ENCODE results near the gene IFFO2. TPM values are rescaled to one million over a fixed set of nuclear protein-coding genes. Genes with fewer than 3 reads are reported as not detected.

The IFFO2 gene
- total RNA-seq, 2 donors from 2014 or later: 13.6 to 20.4 TPM

GRCh38 chr1:18947570-18947969 is 8.9 kb downstream of the IFFO2 start:
- Histone ChIP-seq H3K27me3 (replicated peaks; ENCODE audit: insufficient read depth) (no peaks in the 10 kb centered on the region), H3K4me1 (replicated peaks) (peaks cover 48% of the 10 kb centered on the region), H3K27ac (peak overlapping the region; percentile 17 to 91), H3K36me3 (no peaks in the 10 kb centered on the region), H3K9me3 (no peaks in the 10 kb centered on the region), H3K4me3 (no peak overlapping the region)
- no peak for DNase-seq (ENCODE audit: low spot score)
- TF ChIP-seq, protein P1, sequence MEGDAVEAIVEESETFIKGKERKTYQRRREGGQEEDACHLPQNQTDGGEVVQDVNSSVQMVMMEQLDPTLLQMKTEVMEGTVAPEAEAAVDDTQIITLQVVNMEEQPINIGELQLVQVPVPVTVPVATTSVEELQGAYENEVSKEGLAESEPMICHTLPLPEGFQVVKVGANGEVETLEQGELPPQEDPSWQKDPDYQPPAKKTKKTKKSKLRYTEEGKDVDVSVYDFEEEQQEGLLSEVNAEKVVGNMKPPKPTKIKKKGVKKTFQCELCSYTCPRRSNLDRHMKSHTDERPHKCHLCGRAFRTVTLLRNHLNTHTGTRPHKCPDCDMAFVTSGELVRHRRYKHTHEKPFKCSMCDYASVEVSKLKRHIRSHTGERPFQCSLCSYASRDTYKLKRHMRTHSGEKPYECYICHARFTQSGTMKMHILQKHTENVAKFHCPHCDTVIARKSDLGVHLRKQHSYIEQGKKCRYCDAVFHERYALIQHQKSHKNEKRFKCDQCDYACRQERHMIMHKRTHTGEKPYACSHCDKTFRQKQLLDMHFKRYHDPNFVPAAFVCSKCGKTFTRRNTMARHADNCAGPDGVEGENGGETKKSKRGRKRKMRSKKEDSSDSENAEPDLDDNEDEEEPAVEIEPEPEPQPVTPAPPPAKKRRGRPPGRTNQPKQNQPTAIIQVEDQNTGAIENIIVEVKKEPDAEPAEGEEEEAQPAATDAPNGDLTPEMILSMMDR (IDR thresholded peaks at IDR 0.05): no peak
- no peak for TF ChIP-seq POLR2AphosphoS5 (IDR thresholded peaks at IDR 0.05)
- TF ChIP-seq POLR2A (IDR thresholded peaks at IDR 0.05): no peak
- WGBS: 88% methylated on average over 9 of the region's 9 CpGs
- intact Hi-C loops (cut with DNase I): no loop called here

DNA sequence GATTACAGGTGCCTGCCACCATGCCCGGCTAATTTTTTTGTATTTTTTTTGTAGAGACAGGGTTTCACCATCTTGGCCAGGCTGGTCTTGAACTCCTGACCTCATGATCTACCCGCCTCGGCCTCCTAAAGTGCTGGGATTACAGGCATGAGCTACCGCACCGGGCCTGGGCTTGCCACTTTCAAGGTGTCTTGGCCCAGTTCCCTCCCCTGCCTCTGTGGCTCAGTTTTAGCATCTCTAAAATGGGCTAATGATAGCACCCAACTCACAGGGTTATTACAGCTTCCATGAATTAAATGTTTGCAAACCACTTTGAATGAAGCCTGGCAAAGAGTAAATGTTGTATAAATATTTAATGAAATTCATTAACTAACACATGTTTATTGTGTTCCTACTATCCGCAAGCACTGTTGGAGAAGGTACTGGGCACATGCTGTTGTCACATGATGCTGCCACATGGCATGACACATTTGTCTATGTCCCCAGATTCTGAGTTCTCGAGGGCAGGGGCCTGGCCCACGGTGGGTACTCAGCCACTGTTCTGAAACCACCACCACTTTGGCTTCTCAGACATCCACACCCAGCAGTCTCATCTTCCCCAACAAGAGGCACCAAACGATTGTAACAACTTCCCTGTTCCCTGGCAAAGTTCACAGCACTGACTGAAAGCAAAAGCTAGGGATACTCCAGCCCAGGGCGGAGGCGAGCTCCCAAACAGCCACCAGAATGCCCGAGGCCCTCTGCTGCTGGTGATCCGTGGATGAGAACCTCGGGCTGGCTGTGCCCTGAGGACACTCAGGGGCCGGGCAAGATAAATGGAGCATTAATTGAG is 9.7 kb downstream of the IFFO2 start:
- H3K27me3 ChIP-seq (replicated peaks; ENCODE audit: insufficient read depth): no peaks in the 10 kb centered on the region
- DNase-seq (ENCODE audit: low spot score): no peak
- peaks cover 52% of the 10 kb centered on the region for H3K4me1 ChIP-seq (replicated peaks)
- TF ChIP-seq POLR2AphosphoS5 (IDR thresholded peaks at IDR 0.05) (no peak), POLR2A (IDR thresholded peaks at IDR 0.05) (no peak)
- TF ChIP-seq, protein P1 (IDR thresholded peaks at IDR 0.05): no peak
- 69% methylated on average over 15 of the region's 15 CpGs for WGBS
- peak overlapping the region; percentile 17 to 91 for H3K27ac ChIP-seq
- H3K4me3 ChIP-seq: no peak overlapping the region
- no peaks in the 10 kb centered on the region for H3K9me3 ChIP-seq
- intact Hi-C loops (cut with DNase I): no loop called here
- no peaks in the 10 kb centered on the region for H3K36me3 ChIP-seq

DNA sequence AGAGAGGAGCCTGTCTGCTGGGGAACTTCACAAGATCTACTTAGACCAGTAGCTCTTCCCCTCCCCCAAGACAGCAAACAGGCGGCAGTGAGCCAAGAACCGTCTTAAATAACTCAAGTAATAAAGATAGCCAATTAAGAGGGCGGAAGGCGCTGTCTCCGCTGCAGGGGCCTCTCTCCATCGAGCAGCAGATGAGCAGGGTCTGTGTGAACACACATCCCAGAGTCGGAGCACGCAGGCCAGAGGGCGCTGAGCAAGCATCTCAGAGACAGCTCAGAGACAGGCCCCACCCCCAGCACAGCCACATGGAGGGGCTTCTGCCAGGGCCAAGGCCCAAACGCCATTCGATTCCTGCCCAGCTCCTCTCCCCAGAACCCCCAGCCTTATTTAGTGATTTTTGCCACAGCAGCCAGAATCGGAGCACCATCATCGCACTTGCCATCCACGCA is 11.1 kb downstream of the IFFO2 start:
- no peak overlapping the region for H3K4me3 ChIP-seq
- WGBS: 22% methylated on average over 13 of the region's 14 CpGs
- no peaks in the 10 kb centered on the region for H3K36me3 ChIP-seq
- TF ChIP-seq POLR2AphosphoS5 (IDR thresholded peaks at IDR 0.05) (peak; percentile 31), POLR2A (IDR thresholded peaks at IDR 0.05) (no peak)
- no peaks in the 10 kb centered on the region for H3K27me3 ChIP-seq (replicated peaks; ENCODE audit: insufficient read depth)
- H3K9me3 ChIP-seq: no peaks in the 10 kb centered on the region
- DNase-seq (ENCODE audit: low spot score): peak; percentile 63
- peaks cover 59% of the 10 kb centered on the region for H3K4me1 ChIP-seq (replicated peaks)
- intact Hi-C loops (cut with DNase I): no loop called here
- peak overlapping the region; percentile 44 to 74 for H3K27ac ChIP-seq

DNA sequence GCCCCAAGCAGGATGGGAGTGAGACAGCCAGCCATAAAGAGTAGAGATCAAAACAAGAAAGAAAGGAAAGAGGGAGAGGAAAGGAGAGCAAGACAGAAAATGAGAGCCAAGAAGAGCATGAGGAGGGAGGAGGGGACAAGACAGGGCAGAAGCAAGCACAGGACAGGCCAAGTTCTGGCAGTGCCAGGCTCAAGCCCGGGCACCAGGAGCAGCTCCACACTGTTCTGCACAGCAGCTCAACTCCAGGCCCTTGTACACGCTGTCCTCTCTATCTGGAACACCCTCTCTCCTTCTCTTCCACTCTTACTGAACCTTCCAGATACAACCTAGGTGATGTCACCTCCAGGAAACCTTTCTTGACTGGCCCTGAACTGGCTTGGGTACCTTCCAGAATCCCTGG is 11.7 kb downstream of the IFFO2 start:
- TF ChIP-seq, protein P1 (IDR thresholded peaks at IDR 0.05): no peak
- TF ChIP-seq POLR2A (IDR thresholded peaks at IDR 0.05): peak; percentile 13
- TF ChIP-seq POLR2AphosphoS5 (IDR thresholded peaks at IDR 0.05): peak; percentile 14
- no peak for DNase-seq (ENCODE audit: low spot score)
- Histone ChIP-seq H3K27me3 (replicated peaks; ENCODE audit: insufficient read depth) (no peaks in the 10 kb centered on the region), H3K9me3 (no peaks in the 10 kb centered on the region), H3K4me1 (replicated peaks) (peaks cover 58% of the 10 kb centered on the region), H3K27ac (peak overlapping the region; percentile 44 to 74), H3K36me3 (no peaks in the 10 kb centered on the region), H3K4me3 (no peak overlapping the region)
- intact Hi-C loops (cut with DNase I): no loop called here
- WGBS: 14% methylated on average over 2 of the region's 2 CpGs

DNA sequence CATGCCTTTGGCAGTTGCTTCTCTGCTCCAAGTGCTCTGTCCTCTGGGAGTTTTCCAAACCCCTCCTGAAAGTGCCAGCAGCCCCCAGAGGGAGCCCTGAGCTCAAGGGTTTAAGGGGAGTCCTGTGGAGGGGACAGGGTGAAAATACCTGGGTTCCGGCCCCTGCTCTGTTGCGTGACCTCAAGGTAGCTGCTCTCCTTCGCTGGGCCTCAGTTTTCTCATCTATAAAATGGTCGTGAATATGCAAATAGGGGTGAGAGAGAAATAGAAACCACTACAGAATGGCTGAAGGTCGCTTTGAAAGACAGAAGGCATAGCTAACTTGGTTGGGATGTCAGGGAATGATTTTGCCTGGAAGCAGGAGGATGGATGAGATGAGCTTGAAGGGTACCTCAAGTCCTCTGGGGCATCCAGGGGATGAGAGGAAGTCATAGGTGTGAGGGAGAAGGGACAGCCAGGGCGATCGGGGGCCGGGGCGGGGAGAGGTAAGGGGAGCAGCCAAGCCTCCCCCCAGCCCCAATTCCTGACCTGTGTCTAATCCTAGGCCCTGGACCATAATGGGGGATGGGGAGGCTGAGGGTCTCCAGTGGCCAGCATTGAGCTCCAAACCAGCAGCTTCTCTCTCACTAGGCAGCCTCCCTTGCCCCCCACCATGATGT is 12.4 kb downstream of the IFFO2 start:
- Histone ChIP-seq H3K4me3 (no peak overlapping the region), H3K27ac (peak overlapping the region; percentile 44 to 74), H3K27me3 (replicated peaks; ENCODE audit: insufficient read depth) (no peaks in the 10 kb centered on the region), H3K9me3 (no peaks in the 10 kb centered on the region), H3K4me1 (replicated peaks) (peaks cover 53% of the 10 kb centered on the region), H3K36me3 (no peaks in the 10 kb centered on the region)
- DNase-seq (ENCODE audit: low spot score): no peak
- intact Hi-C loops (cut with DNase I): no loop called here
- TF ChIP-seq POLR2A (IDR thresholded peaks at IDR 0.05) (no peak), POLR2AphosphoS5 (IDR thresholded peaks at IDR 0.05) (no peak)
- TF ChIP-seq, protein P1 (IDR thresholded peaks at IDR 0.05): no peak
- 91% methylated on average over 9 of the region's 9 CpGs for WGBS

Data from prostate gland (tissue), 2 donors.